Measurements from ENCODE around the gene SNTG2. TPM values are rescaled to one million over a fixed set of nuclear protein-coding genes. Genes with fewer than 3 reads are reported as not detected.

The SNTG2 gene
- total RNA-seq, 4 donors from 2014 or later, result 3.3 to 7.4 (median 4.5) TPM

DNA sequence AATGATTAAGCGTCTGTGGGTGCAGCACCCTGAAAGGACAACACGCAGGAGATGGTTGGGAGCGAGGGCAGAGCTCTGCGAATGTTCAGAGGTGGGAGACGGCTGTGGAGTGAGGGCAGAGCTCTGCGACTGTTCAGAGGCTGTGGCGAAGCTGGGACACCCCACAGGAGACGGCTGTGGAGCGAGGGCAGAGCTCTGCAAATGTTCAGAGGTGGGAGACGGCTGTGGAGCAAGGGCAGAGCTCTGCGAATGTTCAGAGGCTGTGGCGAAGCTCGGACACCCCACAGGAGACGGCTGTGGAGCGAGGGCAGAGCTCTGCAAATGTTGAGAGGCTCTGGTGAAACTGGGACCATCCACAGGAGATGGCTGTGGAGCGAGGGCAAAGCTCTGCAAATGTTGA lies 40.0 kb upstream of the SNTG2 start:
- intact Hi-C loops (cut with DNase I), result no loop called here

DNA sequence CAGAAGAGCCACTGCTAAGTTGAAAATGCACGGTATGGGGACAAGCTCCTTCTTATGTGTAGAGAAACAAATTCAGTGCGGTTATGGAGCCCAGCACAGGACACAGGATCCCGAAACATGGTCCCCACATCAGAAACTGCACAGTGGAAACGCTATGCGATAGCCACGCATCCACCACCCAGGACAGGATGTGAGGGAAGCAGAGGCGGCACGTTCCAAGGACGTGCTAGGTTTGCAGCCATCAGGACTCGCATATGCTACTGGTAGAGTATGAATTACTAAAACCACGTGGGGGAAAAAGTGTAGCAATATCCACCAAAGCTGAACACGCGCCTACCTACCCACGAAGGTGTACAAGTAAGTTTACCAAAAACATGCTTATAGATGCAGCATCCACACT lies 34.7 kb upstream of the SNTG2 start:
- no peak overlapping the region for H3K4me3 ChIP-seq
- peaks cover 0 to 10% (median 0%) of the 10 kb centered on the region in 4 donors for H3K27me3 ChIP-seq
- H3K27ac ChIP-seq (replicated peaks in 1 of 4), result no peak overlapping the region
- DNase-seq (ENCODE audit: extremely low spot score), result no peak
- intact Hi-C loops (cut with DNase I), result no loop called here
- H3K36me3 ChIP-seq, result no peaks in the 10 kb centered on the region
- TF ChIP-seq, protein P1, sequence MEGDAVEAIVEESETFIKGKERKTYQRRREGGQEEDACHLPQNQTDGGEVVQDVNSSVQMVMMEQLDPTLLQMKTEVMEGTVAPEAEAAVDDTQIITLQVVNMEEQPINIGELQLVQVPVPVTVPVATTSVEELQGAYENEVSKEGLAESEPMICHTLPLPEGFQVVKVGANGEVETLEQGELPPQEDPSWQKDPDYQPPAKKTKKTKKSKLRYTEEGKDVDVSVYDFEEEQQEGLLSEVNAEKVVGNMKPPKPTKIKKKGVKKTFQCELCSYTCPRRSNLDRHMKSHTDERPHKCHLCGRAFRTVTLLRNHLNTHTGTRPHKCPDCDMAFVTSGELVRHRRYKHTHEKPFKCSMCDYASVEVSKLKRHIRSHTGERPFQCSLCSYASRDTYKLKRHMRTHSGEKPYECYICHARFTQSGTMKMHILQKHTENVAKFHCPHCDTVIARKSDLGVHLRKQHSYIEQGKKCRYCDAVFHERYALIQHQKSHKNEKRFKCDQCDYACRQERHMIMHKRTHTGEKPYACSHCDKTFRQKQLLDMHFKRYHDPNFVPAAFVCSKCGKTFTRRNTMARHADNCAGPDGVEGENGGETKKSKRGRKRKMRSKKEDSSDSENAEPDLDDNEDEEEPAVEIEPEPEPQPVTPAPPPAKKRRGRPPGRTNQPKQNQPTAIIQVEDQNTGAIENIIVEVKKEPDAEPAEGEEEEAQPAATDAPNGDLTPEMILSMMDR (IDR thresholded peaks at IDR 0.05), result no peak
- TF ChIP-seq POLR2A (IDR thresholded peaks at IDR 0.05; ENCODE audit: low read depth) (no peak), EP300 (IDR thresholded peaks at IDR 0.05) (no peak), POLR2AphosphoS5 (IDR thresholded peaks at IDR 0.05) (no peak)
- no peaks in the 10 kb centered on the region for H3K4me1 ChIP-seq
- no peaks in the 10 kb centered on the region for H3K9me3 ChIP-seq
- WGBS, result 92% methylated on average over 14 of the region's 14 CpGs

More for the DNA sequence above, 40.0 kb upstream of the SNTG2 start:
- WGBS, result 90% methylated on average over 16 of the region's 16 CpGs
- no peak overlapping the region for H3K4me3 ChIP-seq
- no peaks in the 10 kb centered on the region for H3K36me3 ChIP-seq
- no peak overlapping the region for H3K27ac ChIP-seq (replicated peaks in 1 of 4)
- H3K9me3 ChIP-seq, result no peaks in the 10 kb centered on the region
- peaks cover 0 to 14% (median 0%) of the 10 kb centered on the region in 4 donors for H3K27me3 ChIP-seq
- no peak for DNase-seq (ENCODE audit: extremely low spot score)
- TF ChIP-seq POLR2AphosphoS5 (IDR thresholded peaks at IDR 0.05), result no peak
- no peak for TF ChIP-seq POLR2A (IDR thresholded peaks at IDR 0.05; ENCODE audit: low read depth)
- TF ChIP-seq EP300 (IDR thresholded peaks at IDR 0.05), result no peak
- TF ChIP-seq, protein P1 (IDR thresholded peaks at IDR 0.05), result no peak
- no peaks in the 10 kb centered on the region for H3K4me1 ChIP-seq

DNA sequence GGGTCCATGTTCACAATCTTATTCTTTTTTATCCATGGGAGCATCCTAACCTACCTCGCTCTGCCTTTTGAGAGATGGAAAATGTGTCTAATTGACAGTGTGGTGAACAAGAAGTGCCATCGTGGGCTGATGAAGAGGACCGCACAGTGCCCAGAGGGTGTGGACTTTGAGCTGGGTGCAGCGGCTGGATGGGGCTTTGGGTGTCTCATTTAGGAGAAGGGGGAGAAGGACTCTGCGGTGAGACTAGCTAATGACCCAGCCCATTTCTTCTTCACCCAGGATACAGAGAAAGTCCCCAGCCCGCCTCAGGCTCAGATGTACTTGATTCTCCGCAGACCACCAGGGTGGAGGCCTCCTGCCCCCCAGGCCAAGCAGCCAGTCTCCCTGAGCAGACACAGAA lies 33.7 kb upstream of the SNTG2 start:
- H3K27ac ChIP-seq (replicated peaks in 1 of 4), result no peak overlapping the region
- no peak for DNase-seq (ENCODE audit: extremely low spot score)
- TF ChIP-seq POLR2A (IDR thresholded peaks at IDR 0.05; ENCODE audit: low read depth) (no peak), POLR2AphosphoS5 (IDR thresholded peaks at IDR 0.05) (no peak), EP300 (IDR thresholded peaks at IDR 0.05) (no peak)
- TF ChIP-seq, protein P1 (IDR thresholded peaks at IDR 0.05), result no peak
- intact Hi-C loops (cut with DNase I), result no loop called here
- H3K9me3 ChIP-seq, result no peaks in the 10 kb centered on the region
- no peaks in the 10 kb centered on the region for H3K36me3 ChIP-seq
- no peaks in the 10 kb centered on the region for H3K4me1 ChIP-seq
- 92% methylated on average over 7 of the region's 7 CpGs for WGBS
- no peak overlapping the region for H3K4me3 ChIP-seq
- H3K27me3 ChIP-seq, result peaks cover 0 to 10% (median 0%) of the 10 kb centered on the region in 4 donors

DNA sequence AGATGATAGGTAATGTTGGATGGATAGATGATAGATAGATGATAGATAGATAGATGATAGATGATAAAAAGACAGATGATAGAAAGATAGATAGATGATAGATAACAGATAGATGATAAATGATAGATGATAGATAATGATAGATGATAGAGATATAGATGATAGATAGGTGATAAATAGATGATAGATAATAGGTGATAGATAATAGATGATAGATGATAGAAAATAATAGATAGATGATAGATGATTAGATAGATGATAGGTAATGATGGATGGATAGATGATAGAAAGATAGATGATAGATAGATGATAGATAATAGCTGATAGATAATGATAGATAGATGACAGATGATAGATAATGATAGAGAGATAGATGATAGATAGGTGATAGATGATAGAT lies 31.0 kb upstream of the SNTG2 start:
- intact Hi-C loops (cut with DNase I), result no loop called here
- H3K4me1 ChIP-seq, result no peaks in the 10 kb centered on the region
- H3K27me3 ChIP-seq, result peaks cover 0 to 9% (median 0%) of the 10 kb centered on the region in 4 donors
- no peaks in the 10 kb centered on the region for H3K9me3 ChIP-seq
- no peak overlapping the region for H3K4me3 ChIP-seq
- no peaks in the 10 kb centered on the region for H3K36me3 ChIP-seq
- TF ChIP-seq, protein P1 (IDR thresholded peaks at IDR 0.05), result no peak
- TF ChIP-seq POLR2A (IDR thresholded peaks at IDR 0.05; ENCODE audit: low read depth), result no peak
- no peak for TF ChIP-seq EP300 (IDR thresholded peaks at IDR 0.05)
- DNase-seq (ENCODE audit: extremely low spot score), result no peak
- no peak overlapping the region for H3K27ac ChIP-seq (replicated peaks in 1 of 4)

DNA sequence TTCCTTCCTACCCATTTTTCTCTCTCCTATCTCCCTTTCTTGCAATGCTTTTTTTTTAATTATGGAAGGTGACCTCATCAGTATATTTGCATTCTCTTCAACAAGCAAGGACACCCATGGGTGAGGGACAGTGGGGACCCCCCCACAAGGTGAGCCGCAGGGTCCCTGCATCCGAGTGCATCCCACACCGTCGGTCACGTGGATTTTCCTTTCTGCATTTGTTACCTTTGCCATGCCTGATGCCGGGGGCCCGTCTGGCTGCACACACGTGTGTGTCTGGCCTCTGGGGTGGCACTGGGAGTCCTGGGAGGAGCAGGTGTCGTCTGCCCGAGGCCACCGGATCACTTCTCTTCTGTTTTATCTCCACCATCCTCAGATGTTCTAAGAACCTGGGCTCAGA lies 30.1 kb upstream of the SNTG2 start:
- Histone ChIP-seq H3K27ac (replicated peaks in 1 of 4) (no peak overlapping the region), H3K4me1 (no peaks in the 10 kb centered on the region), H3K4me3 (no peak overlapping the region), H3K27me3 (peaks cover 0 to 7% (median 0%) of the 10 kb centered on the region in 4 donors), H3K9me3 (no peaks in the 10 kb centered on the region), H3K36me3 (no peaks in the 10 kb centered on the region)
- intact Hi-C loops (cut with DNase I), result no loop called here
- no peak for TF ChIP-seq EP300 (IDR thresholded peaks at IDR 0.05)
- TF ChIP-seq POLR2AphosphoS5 (IDR thresholded peaks at IDR 0.05), result no peak
- TF ChIP-seq, protein P1 (IDR thresholded peaks at IDR 0.05), result no peak
- TF ChIP-seq POLR2A (IDR thresholded peaks at IDR 0.05; ENCODE audit: low read depth), result no peak
- WGBS, result 85% methylated on average over 11 of the region's 11 CpGs
- no peak for DNase-seq (ENCODE audit: extremely low spot score)

Measured in esophagus muscularis mucosa (tissue), 4 donors.